H1 (cell line): ENCODE data around the gene NUP133. TPM values are rescaled to one million over a fixed set of nuclear protein-coding genes. Genes with fewer than 3 reads are reported as not detected.
"Not testable (repeated sequence)": the region's sequence is repeated elsewhere in the genome, so short reads cannot be mapped to it uniquely, and the experiment has no call there.

ENCODE experiments used
- CTCF ChIA-PET: fragments of 300-600 bp; sonication (Branson Sonifier 250); formaldehyde crosslinking; loops from one replicate; lab custom pipeline; 2021; ENCODE audit not compliant: partially characterized antibody; lab: Charles Lee
- POLR2A ChIA-PET: fragments of 300-600 bp; sonication (Branson Sonifier 250); formaldehyde crosslinking; loops from one replicate; lab custom pipeline; 2021; ENCODE audit warnings: inconsistent platforms; ENCODE audit not compliant: partially characterized antibody; lab: Charles Lee
- DNase-seq, 2 experiments: peaks; one replicate each; pipeline versions ENCODE4 v3.0.0 to v3.0.0-alpha.2; 2010 to 2022; ENCODE audit warnings: low spot score in 2 of 2, low read depth in 1 of 2, mixed read lengths in 1 of 2
- FAIRE-seq: peaks from 2 replicates; lab custom pipeline; 2011; peaks lifted over from hg19 to GRCh38; lab: Jason Lieb, UNC
- H2AFZ ChIP-seq: 2 replicates; pipeline ENCODE4 v1.8.1; 2012; ENCODE audit warnings: low read length, inconsistent platforms
- H2AK5ac ChIP-seq: 2 replicates; pipeline ENCODE4 v1.6.1; 2013; ENCODE audit warnings: low read depth, low read length
- H2BK120ac ChIP-seq: replicated peaks from 2 replicates; pipeline ENCODE3; 2013; ENCODE audit warnings: low read depth, low read length, inconsistent platforms
- H2BK12ac ChIP-seq: 2 replicates; pipeline ENCODE4 v1.6.1; 2013; ENCODE audit warnings: low read depth, low read length
- H2BK15ac ChIP-seq: 2 replicates; pipeline ENCODE4 v1.6.1; 2013; ENCODE audit warnings: low read length
- H2BK20ac ChIP-seq: 2 replicates; pipeline ENCODE4 v1.6.1; 2013; ENCODE audit warnings: low read length
- H2BK5ac ChIP-seq: 2 replicates; pipeline ENCODE4 v1.6.1; 2013; ENCODE audit warnings: low read depth, low read length
- H3K14ac ChIP-seq: 2 replicates; pipeline ENCODE4 v1.6.1; 2013; ENCODE audit warnings: inconsistent platforms; ENCODE audit not compliant: insufficient read length
- H3K18ac ChIP-seq: 2 replicates; pipeline ENCODE4 v1.6.1; 2013; ENCODE audit warnings: low read length; ENCODE audit errors: extremely low read depth
- H3K23ac ChIP-seq: 2 replicates; pipeline ENCODE4 v1.6.1; 2013; ENCODE audit warnings: inconsistent platforms; ENCODE audit not compliant: insufficient read length
- H3K23me2 ChIP-seq: 2 replicates; pipeline ENCODE4 v1.6.1; 2013; ENCODE audit warnings: low read depth, low read length
- H3K27ac ChIP-seq: 2 replicates; pipeline ENCODE4 v1.6.1; 2011; ENCODE audit warnings: low read depth, low read length, inconsistent platforms
- H3K27me3 ChIP-seq, 4 experiments: replicated peaks in 1 of 4; 1 replicate in 1 of 4; 2 replicates in 3 of 4; pipeline versions ENCODE4 v1.6.1 to v1.8.1; 2011 to 2013; ENCODE audit warnings: low read length in 3 of 4, mild to moderate bottlenecking in 3 of 4, inconsistent platforms in 2 of 4, mixed read lengths in 2 of 4, moderate library complexity in 1 of 4; ENCODE audit not compliant: control insufficient read depth in 3 of 4, insufficient read depth in 3 of 4; ENCODE audit errors: extremely low read depth in 1 of 4
- H3K36me3 ChIP-seq, 4 experiments: 2 replicates each; pipeline versions ENCODE4 v1.6.1 to v1.8.1; 2011 to 2013; ENCODE audit warnings: mild to moderate bottlenecking in 4 of 4, low read length in 3 of 4, moderate library complexity in 2 of 4, control low read depth in 1 of 4, inconsistent platforms in 1 of 4; ENCODE audit not compliant: insufficient read depth in 4 of 4, control insufficient read depth in 2 of 4
- H3K4ac ChIP-seq: replicated peaks from 2 replicates; pipeline ENCODE3; 2013; ENCODE audit warnings: low read length, low read depth, mixed read lengths, inconsistent platforms; ENCODE audit not compliant: insufficient read length
- H3K4me1 ChIP-seq, 4 experiments: replicated peaks in 1 of 4; 1 replicate in 1 of 4; 2 replicates in 3 of 4; pipeline versions ENCODE4 v1.6.1 to v1.8.1; 2011 to 2013; ENCODE audit warnings: low read length in 3 of 4, inconsistent platforms in 2 of 4, mixed read lengths in 1 of 4; ENCODE audit not compliant: insufficient read depth in 4 of 4, control insufficient read depth in 3 of 4
- H3K4me2 ChIP-seq, 2 experiments: 2 replicates each; pipeline versions ENCODE4 v1.6.1 to v1.8.1; 2011 to 2013; ENCODE audit warnings: low read depth in 2 of 2, low read length in 2 of 2, control low read depth in 1 of 2, inconsistent platforms in 1 of 2, mild to moderate bottlenecking in 1 of 2; ENCODE audit not compliant: insufficient read depth in 1 of 2
- H3K4me3 ChIP-seq, 4 experiments: fragments of 200-600, 300-600 bp in 1 of 4; sonication (generic), shearing (Covaris generic), sonication (Bioruptor Twin) in 1 of 4; 2 replicates each; pipeline versions ENCODE4 v1.5.1 to v1.8.1; 2011 to 2016; ENCODE audit warnings: low read length in 4 of 4, low read depth in 3 of 4, control low read depth in 2 of 4, inconsistent platforms in 2 of 4, mild to moderate bottlenecking in 2 of 4, mixed read lengths in 1 of 4, moderate library complexity in 1 of 4; ENCODE audit not compliant: insufficient read depth in 2 of 4; ENCODE audit errors: extremely low read depth in 1 of 4
- H3K56ac ChIP-seq: replicated peaks from 2 replicates; pipeline ENCODE3; 2013; ENCODE audit warnings: low read depth, mild to moderate bottlenecking, mixed read lengths, low read length, inconsistent platforms; ENCODE audit not compliant: insufficient read length
- H3K79me1 ChIP-seq: 2 replicates; pipeline ENCODE4 v1.6.1; 2013; ENCODE audit warnings: low read depth, low read length, control low read depth
- H3K79me2 ChIP-seq, 2 experiments: 2 replicates each; pipeline versions ENCODE4 v1.6.1 to v1.8.1; 2012 to 2013; ENCODE audit warnings: low read length in 2 of 2, mild to moderate bottlenecking in 2 of 2, inconsistent platforms in 1 of 2; ENCODE audit not compliant: insufficient read depth in 2 of 2, control insufficient read depth in 1 of 2
- H3K9ac ChIP-seq, 4 experiments: replicated peaks in 1 of 4; 1 replicate in 1 of 4; 2 replicates in 3 of 4; pipeline versions ENCODE4 v1.6.1 to v1.8.1; 2011 to 2013; ENCODE audit warnings: low read depth in 3 of 4, low read length in 3 of 4, control low read depth in 2 of 4, mild to moderate bottlenecking in 2 of 4, moderate library complexity in 2 of 4, inconsistent platforms in 1 of 4; ENCODE audit errors: extremely low read depth in 1 of 4
- H3K9me3 ChIP-seq, 2 experiments: 2 replicates each; pipeline versions ENCODE4 v1.6.1 to v1.8.1; 2012 to 2013; ENCODE audit warnings: mild to moderate bottlenecking in 2 of 2, moderate library complexity in 2 of 2, control low read depth in 1 of 2, inconsistent platforms in 1 of 2, low read depth in 1 of 2, low read length in 1 of 2, mixed read lengths in 1 of 2; ENCODE audit not compliant: insufficient read depth in 2 of 2
- H4K20me1 ChIP-seq, 2 experiments: replicated peaks in 1 of 2; 2 replicates each; pipeline versions ENCODE3 to v1.8.1; 2011 to 2013; ENCODE audit warnings: inconsistent platforms in 2 of 2, low read length in 2 of 2, mild to moderate bottlenecking in 1 of 2; ENCODE audit not compliant: insufficient read depth in 2 of 2, control insufficient read depth in 1 of 2
- H4K5ac ChIP-seq: 2 replicates; pipeline ENCODE4 v1.6.1; 2013; ENCODE audit warnings: low read length, low read depth, mixed read lengths, inconsistent platforms; ENCODE audit not compliant: insufficient read length
- H4K8ac ChIP-seq: 2 replicates; pipeline ENCODE4 v1.8.0; 2013; ENCODE audit warnings: mild to moderate bottlenecking, moderate library complexity, low read length, inconsistent platforms; ENCODE audit not compliant: insufficient read depth; ENCODE audit errors: extremely low read depth
- H4K91ac ChIP-seq: replicated peaks from 2 replicates; pipeline ENCODE3; 2013; ENCODE audit warnings: low read length, mixed read lengths, inconsistent platforms; ENCODE audit not compliant: insufficient read length
- WGBS, 2 experiments: shearing (Covaris generic) in 1 of 2; methylation state at CpG; one replicate each; pipeline versions ENCODE4 v1.1.6 to v1.1.7; 2013 to 2015; ENCODE audit warnings: low lambda C conversion rate in 2 of 2, mixed read lengths in 2 of 2, inconsistent platforms in 1 of 2, low coverage in 1 of 2, missing lambda C conversion rate in 1 of 2; ENCODE audit not compliant: insufficient replicate concordance in 2 of 2, insufficient coverage in 1 of 2, insufficient read length in 1 of 2; ENCODE audit errors: extremely low coverage in 1 of 2, missing lambda C conversion rate in 1 of 2; 5-methylcytosine and 5-hydroxymethylcytosine counted together
- polyA plus RNA-seq, 7 experiments: library from polyadenylated mRNA; depleted of rRNA in 3 of 7; stranded (reverse) in 5 of 7; unstranded in 2 of 7; fragments of >200 nt in 5 of 7; fragments of 200-250 nt in 2 of 7; gene quantifications; 1 replicate in 5 of 7; 2 replicates in 1 of 7; 4 replicates in 1 of 7; pipeline versions ENCODE4 v1.2.1 to v1.2.3, GENCODE V29; 2011 to 2013; ENCODE audit warnings: missing spikeins in 2 of 7, mixed read lengths in 2 of 7
- total RNA-seq: library from RNA; stranded (reverse); fragmentation: NEBNext Ultra II Directional; extraction: Animal tissue kit (Norgen Biotek cat#: 25700); gene quantifications from 2 replicates; pipeline ENCODE4 v1.2.1, GENCODE V29; 2021

Gene NUP133
- total and polyA plus RNA-seq, 2 of the 8 experiments (the other 6 are each of a cell fraction or from before 2014, with no cell fraction given): 20.6 to 72.1 TPM

DNA sequence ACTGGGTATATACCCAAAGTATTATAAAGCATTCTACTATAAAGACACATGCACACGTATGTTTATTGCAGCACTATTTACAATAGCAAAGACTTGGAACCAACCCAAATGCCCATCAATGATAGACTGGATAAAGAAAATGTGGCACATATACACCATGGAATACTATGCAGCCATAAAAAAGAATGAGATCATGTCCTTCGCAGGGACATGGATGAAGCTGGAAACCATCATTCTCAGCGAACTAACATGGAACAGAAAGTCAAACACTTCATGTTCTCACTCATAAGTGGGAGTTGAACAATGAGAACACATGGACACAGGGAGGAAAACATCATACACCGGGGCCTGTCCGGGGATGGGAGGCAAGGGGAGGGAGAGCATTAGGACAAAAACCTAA lies 113.6 kb downstream of the NUP133 start:
- H2AFZ ChIP-seq, H3K9ac ChIP-seq, H2BK5ac ChIP-seq, H2BK15ac ChIP-seq, H3K23ac ChIP-seq, H3K23me2 ChIP-seq, H4K5ac ChIP-seq, H2BK12ac ChIP-seq, DNase-seq, H4K20me1 ChIP-seq, H3K27me3 ChIP-seq, H3K4me1 ChIP-seq, H3K4me2 ChIP-seq, H3K9me3 ChIP-seq, H3K36me3 ChIP-seq, H4K8ac ChIP-seq, H3K79me2 ChIP-seq, H2BK120ac ChIP-seq, H4K91ac ChIP-seq, FAIRE-seq, H3K27ac ChIP-seq, H3K4ac ChIP-seq, H3K18ac ChIP-seq, H3K4me3 ChIP-seq, POLR2A ChIA-PET, H3K56ac ChIP-seq, CTCF ChIA-PET, H2AK5ac ChIP-seq, H2BK20ac ChIP-seq, H3K14ac ChIP-seq, H3K79me1 ChIP-seq: not testable (repeated sequence)
- 96% methylated on average over 5 of the region's 5 CpGs; no CpG with 5 or more reads in 1 of the 2 experiments for WGBS, 2 experiments
